Liver (tissue), 9 donors: ENCODE data around the gene GULP1. TPM values are rescaled to one million over a fixed set of nuclear protein-coding genes. Genes with fewer than 3 reads are reported as not detected.

ENCODE experiments used
- DNase-seq: peaks from one replicate; pipeline ENCODE4 v3.0.0-alpha.2; 2017; ENCODE audit warnings: low spot score
- H3K27ac ChIP-seq, 2 donors: one replicate each; pipeline ENCODE4 v1.7.0; 2013; ENCODE audit warnings: inconsistent platforms in 2 of 2, low read length in 2 of 2, control low read depth in 1 of 2, low read depth in 1 of 2, mild to moderate bottlenecking in 1 of 2
- H3K27me3 ChIP-seq, 4 donors: one replicate each; pipeline versions ENCODE4 v1.6.1 to v1.7.0; 2013; ENCODE audit warnings: low read length in 3 of 4, inconsistent platforms in 1 of 4, mild to moderate bottlenecking in 1 of 4, moderate library complexity in 1 of 4; ENCODE audit not compliant: control insufficient read depth in 4 of 4, insufficient read depth in 4 of 4
- H3K36me3 ChIP-seq, 4 donors: one replicate each; pipeline versions ENCODE4 v1.6.1 to v1.7.0; 2013; ENCODE audit warnings: low read length in 3 of 4, mild to moderate bottlenecking in 3 of 4, low read depth in 1 of 4, moderate library complexity in 1 of 4; ENCODE audit not compliant: control insufficient read depth in 4 of 4, insufficient read depth in 3 of 4
- H3K4me1 ChIP-seq, 4 donors: one replicate each; pipeline versions ENCODE4 v1.6.1 to v1.7.0; 2013; ENCODE audit warnings: low read length in 3 of 4, mild to moderate bottlenecking in 3 of 4, moderate library complexity in 1 of 4; ENCODE audit not compliant: control insufficient read depth in 4 of 4, insufficient read depth in 4 of 4
- H3K4me3 ChIP-seq, 3 donors: one replicate each; pipeline versions ENCODE4 v1.6.1 to v1.7.0; 2013; ENCODE audit warnings: low read length in 3 of 3, control low read depth in 1 of 3, low read depth in 1 of 3, mild to moderate bottlenecking in 1 of 3
- H3K9ac ChIP-seq, 2 donors: one replicate each; pipeline ENCODE4 v1.7.0; 2013; ENCODE audit warnings: low read length in 2 of 2, mild to moderate bottlenecking in 2 of 2, moderate library complexity in 2 of 2, control low read depth in 1 of 2, low read depth in 1 of 2
- H3K9me3 ChIP-seq, 4 donors: one replicate each; pipeline versions ENCODE4 v1.6.1 to v1.7.0; 2013; ENCODE audit warnings: low read length in 3 of 4; ENCODE audit not compliant: control insufficient read depth in 4 of 4
- EGR1 ChIP-seq, 2 donors: IDR thresholded peaks; 2 replicates each; pipeline ENCODE4 v1.6.1; 2016 to 2018; ENCODE audit warnings: antibody characterized with exemption in 2 of 2, low read depth in 2 of 2
- FOXA1 ChIP-seq: IDR thresholded peaks from 2 replicates; pipeline ENCODE4 v1.6.1; 2016; ENCODE audit warnings: antibody characterized with exemption
- GABPA ChIP-seq, 2 donors: IDR thresholded peaks in 1 of 2; conservative IDR thresholded peaks in 1 of 2; 2 replicates each; pipeline ENCODE4 v1.6.1; 2016; ENCODE audit warnings: antibody characterized with exemption in 2 of 2, mild to moderate bottlenecking in 1 of 2, moderate library complexity in 1 of 2
- HNF4A ChIP-seq, 2 donors: conservative IDR thresholded peaks; 2 replicates each; pipeline ENCODE4 v1.6.1; 2016; ENCODE audit warnings: antibody characterized with exemption in 2 of 2, mild to moderate bottlenecking in 2 of 2
- JUND ChIP-seq, 2 donors: IDR thresholded peaks; 2 replicates each; pipeline ENCODE4 v1.6.1; 2016; ENCODE audit warnings: antibody characterized with exemption in 2 of 2
- NR2F2 ChIP-seq: IDR thresholded peaks from 2 replicates; pipeline ENCODE4 v1.6.1; 2016; ENCODE audit warnings: antibody characterized with exemption
- RAD21 ChIP-seq, 2 donors: IDR thresholded peaks; 2 replicates each; pipeline ENCODE4 v1.6.1; 2016; ENCODE audit warnings: antibody characterized with exemption in 2 of 2, mild to moderate bottlenecking in 2 of 2
- RXRA ChIP-seq, 2 donors: IDR thresholded peaks; 2 replicates each; pipeline ENCODE4 v1.6.1; 2017 to 2018; ENCODE audit warnings: antibody characterized with exemption in 2 of 2, mild to moderate bottlenecking in 1 of 2
- SP1 ChIP-seq: IDR thresholded peaks from 2 replicates; pipeline ENCODE4 v1.6.1; 2018; ENCODE audit warnings: antibody characterized with exemption, mild to moderate bottlenecking
- TAF1 ChIP-seq: conservative IDR thresholded peaks from 2 replicates; pipeline ENCODE4 v1.6.1; 2016; ENCODE audit warnings: antibody characterized with exemption, mild to moderate bottlenecking
- YY1 ChIP-seq: IDR thresholded peaks from 2 replicates; pipeline ENCODE4 v1.6.1; 2016; ENCODE audit warnings: antibody characterized with exemption, mild to moderate bottlenecking
- WGBS: extraction: QIAGEN DNeasy Blood & Tissue Kit; methylation state at CpG from one replicate; pipeline ENCODE4 v1.1.7; 2013; 5-methylcytosine and 5-hydroxymethylcytosine counted together
- polyA plus RNA-seq, 2 donors: library from polyadenylated mRNA; stranded (reverse) in 1 of 2; unstranded in 1 of 2; fragments of 200-250 nt in 1 of 2; fragments of >200 nt in 1 of 2; fragmentation: Nextera tagmentation in 1 of 2; extraction: Ambion mirVana in 1 of 2; gene quantifications; one replicate each; pipeline versions ENCODE4 v1.2.1 to v1.2.3, GENCODE V29; 2013 to 2015
- total RNA-seq, 2 donors: library from RNA; depleted of rRNA; stranded (reverse); fragments of >200 nt; gene quantifications; one replicate each; pipeline ENCODE4 v1.2.3, GENCODE V29; 2014
- TF ChIP-seq, protein P1 (sequence below): IDR thresholded peaks from 2 replicates; pipeline ENCODE4 v1.6.1; 2016; ENCODE audit warnings: antibody characterized with exemption
- TF ChIP-seq, protein P2 (sequence below): fragments of 150-350 bp; IDR thresholded peaks from 2 replicates; pipeline ENCODE4 v1.5.1; 2017; ENCODE audit warnings: improper control_type of control experiment, low read depth, low read length; ENCODE audit not compliant: missing input control
- TF ChIP-seq, protein P3 (sequence below): IDR thresholded peaks from 2 replicates; pipeline ENCODE4 v1.6.1; 2016; ENCODE audit warnings: antibody characterized with exemption, mild to moderate bottlenecking
- TF ChIP-seq, protein P4 (sequence below): IDR thresholded peaks from 2 replicates; pipeline ENCODE4 v1.6.1; 2016; ENCODE audit warnings: antibody characterized with exemption
- donor health status: healthy.
- donor health status: healthy.
- donor health status: healthy.
- donor health status: healthy.
- donor health status: healthy.

GULP1 gene
- total and polyA plus RNA-seq, 4 donors: 0.53 to 6.9 (median 0.89) TPM

DNA sequence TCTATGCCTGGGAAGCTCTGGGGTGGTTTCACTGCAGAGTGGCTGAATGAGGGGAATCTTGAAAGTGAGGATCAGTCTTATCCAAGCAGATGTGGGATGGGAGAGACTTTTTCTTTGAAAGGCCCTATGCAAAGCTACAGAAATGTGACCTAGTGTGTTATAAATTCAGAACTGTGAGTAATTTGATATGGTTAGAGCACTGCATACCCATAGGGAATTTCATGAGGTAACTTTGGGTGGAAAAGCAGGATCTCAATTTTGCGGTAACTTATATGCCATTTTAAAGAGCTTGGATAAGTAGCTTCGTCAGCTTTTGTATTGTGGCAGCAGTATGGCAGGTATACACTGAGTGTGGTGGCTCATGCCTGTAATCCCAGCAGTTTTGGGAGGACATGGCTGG, 40.9 kb downstream of the GULP1 start (continued):
- TF ChIP-seq, protein P1, sequence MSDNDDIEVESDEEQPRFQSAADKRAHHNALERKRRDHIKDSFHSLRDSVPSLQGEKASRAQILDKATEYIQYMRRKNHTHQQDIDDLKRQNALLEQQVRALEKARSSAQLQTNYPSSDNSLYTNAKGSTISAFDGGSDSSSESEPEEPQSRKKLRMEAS: no peak
- TF ChIP-seq JUND (IDR thresholded peaks at IDR 0.05) (no peak), RAD21 (IDR thresholded peaks at IDR 0.05) (no peak), EGR1 (IDR thresholded peaks at IDR 0.05; ENCODE audit: low read depth in 2 of 2) (no peak)
- TF ChIP-seq, protein P2, sequence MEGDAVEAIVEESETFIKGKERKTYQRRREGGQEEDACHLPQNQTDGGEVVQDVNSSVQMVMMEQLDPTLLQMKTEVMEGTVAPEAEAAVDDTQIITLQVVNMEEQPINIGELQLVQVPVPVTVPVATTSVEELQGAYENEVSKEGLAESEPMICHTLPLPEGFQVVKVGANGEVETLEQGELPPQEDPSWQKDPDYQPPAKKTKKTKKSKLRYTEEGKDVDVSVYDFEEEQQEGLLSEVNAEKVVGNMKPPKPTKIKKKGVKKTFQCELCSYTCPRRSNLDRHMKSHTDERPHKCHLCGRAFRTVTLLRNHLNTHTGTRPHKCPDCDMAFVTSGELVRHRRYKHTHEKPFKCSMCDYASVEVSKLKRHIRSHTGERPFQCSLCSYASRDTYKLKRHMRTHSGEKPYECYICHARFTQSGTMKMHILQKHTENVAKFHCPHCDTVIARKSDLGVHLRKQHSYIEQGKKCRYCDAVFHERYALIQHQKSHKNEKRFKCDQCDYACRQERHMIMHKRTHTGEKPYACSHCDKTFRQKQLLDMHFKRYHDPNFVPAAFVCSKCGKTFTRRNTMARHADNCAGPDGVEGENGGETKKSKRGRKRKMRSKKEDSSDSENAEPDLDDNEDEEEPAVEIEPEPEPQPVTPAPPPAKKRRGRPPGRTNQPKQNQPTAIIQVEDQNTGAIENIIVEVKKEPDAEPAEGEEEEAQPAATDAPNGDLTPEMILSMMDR: no peak

DNA sequence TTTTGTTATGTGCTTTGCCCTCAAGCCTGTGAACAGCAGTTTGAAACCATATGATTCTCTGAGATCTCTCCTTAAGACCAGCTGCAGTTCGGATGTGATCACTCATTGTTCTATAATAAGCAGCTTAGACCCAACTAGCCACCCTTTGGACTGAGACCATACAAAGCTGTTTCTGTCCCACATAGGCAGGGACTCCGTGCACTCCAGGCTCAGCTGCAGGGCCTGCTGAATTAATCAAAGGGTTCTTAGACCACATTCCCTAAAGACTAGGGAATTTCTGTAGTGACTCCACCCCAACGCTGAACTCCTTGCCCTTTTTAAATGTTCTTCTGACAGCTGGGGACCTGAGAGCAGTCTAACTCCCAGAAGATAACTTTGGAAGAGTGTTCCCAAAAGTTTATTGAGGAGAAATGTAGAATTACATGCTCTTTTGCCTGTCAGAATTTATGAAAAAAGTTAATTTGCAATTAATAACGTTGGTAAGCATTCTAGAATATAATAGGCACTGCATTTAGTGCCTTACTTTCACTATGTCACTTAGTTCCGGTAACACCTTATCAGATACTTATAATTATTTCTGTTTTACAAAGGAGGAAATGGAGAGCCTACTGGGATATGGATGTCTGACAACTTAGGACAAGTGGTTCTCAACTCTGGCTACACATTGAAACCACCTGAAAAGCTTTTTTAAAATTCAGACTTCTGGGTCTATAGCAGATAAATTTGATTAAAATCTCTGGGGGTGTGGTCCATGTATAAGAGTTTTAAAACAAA, 42.3 kb downstream of the GULP1 start:
- no peak for DNase-seq
- Histone ChIP-seq H3K27ac (no peak overlapping the region), H3K4me1 (no peaks in the 10 kb centered on the region), H3K27me3 (no peaks in the 10 kb centered on the region), H3K9me3 (no peaks in the 10 kb centered on the region), H3K4me3 (no peak overlapping the region), H3K36me3 (no peaks in the 10 kb centered on the region), H3K9ac (no peak overlapping the region)
- TF ChIP-seq HNF4A (conservative IDR thresholded peaks at IDR 0.05): no peak
- WGBS: 57% methylated on average over 5 of the region's 5 CpGs

DNA sequence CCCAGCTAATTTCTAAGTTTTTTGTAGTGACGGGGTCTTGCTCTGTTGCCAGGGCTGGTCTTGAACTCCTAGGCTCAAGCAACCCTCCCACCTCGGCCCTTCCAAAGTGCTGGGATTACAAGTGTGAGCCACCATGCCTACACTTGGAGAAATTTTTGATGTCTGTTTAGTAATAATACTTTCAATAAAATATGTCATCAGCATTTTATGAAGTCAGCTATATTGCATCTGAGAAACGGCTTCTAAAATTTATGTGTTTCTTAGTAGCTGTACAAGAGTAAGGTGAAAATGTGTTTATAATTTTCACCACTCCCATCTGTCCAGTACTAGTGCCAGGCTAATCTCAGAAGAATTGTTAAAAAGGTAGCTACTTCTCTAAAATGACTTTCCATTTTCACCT, 46.8 kb downstream of the GULP1 start:
- H3K4me1 ChIP-seq: no peaks in the 10 kb centered on the region
- 89% methylated on average over 3 of the region's 3 CpGs for WGBS
- TF ChIP-seq NR2F2 (no peak), GABPA (IDR thresholded peaks at IDR 0.05 in 1 of 2, conservative IDR thresholded peaks at IDR 0.05 in 1 of 2) (no peak), FOXA1 (no peak), JUND (IDR thresholded peaks at IDR 0.05) (no peak), RAD21 (IDR thresholded peaks at IDR 0.05) (no peak), RXRA (IDR thresholded peaks at IDR 0.05) (no peak), YY1 (no peak), SP1 (no peak), TAF1 (no peak), HNF4A (conservative IDR thresholded peaks at IDR 0.05) (no peak)
- TF ChIP-seq, protein P3, sequence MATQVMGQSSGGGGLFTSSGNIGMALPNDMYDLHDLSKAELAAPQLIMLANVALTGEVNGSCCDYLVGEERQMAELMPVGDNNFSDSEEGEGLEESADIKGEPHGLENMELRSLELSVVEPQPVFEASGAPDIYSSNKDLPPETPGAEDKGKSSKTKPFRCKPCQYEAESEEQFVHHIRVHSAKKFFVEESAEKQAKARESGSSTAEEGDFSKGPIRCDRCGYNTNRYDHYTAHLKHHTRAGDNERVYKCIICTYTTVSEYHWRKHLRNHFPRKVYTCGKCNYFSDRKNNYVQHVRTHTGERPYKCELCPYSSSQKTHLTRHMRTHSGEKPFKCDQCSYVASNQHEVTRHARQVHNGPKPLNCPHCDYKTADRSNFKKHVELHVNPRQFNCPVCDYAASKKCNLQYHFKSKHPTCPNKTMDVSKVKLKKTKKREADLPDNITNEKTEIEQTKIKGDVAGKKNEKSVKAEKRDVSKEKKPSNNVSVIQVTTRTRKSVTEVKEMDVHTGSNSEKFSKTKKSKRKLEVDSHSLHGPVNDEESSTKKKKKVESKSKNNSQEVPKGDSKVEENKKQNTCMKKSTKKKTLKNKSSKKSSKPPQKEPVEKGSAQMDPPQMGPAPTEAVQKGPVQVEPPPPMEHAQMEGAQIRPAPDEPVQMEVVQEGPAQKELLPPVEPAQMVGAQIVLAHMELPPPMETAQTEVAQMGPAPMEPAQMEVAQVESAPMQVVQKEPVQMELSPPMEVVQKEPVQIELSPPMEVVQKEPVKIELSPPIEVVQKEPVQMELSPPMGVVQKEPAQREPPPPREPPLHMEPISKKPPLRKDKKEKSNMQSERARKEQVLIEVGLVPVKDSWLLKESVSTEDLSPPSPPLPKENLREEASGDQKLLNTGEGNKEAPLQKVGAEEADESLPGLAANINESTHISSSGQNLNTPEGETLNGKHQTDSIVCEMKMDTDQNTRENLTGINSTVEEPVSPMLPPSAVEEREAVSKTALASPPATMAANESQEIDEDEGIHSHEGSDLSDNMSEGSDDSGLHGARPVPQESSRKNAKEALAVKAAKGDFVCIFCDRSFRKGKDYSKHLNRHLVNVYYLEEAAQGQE: no peak
- TF ChIP-seq, protein P1: no peak
- TF ChIP-seq, protein P4, sequence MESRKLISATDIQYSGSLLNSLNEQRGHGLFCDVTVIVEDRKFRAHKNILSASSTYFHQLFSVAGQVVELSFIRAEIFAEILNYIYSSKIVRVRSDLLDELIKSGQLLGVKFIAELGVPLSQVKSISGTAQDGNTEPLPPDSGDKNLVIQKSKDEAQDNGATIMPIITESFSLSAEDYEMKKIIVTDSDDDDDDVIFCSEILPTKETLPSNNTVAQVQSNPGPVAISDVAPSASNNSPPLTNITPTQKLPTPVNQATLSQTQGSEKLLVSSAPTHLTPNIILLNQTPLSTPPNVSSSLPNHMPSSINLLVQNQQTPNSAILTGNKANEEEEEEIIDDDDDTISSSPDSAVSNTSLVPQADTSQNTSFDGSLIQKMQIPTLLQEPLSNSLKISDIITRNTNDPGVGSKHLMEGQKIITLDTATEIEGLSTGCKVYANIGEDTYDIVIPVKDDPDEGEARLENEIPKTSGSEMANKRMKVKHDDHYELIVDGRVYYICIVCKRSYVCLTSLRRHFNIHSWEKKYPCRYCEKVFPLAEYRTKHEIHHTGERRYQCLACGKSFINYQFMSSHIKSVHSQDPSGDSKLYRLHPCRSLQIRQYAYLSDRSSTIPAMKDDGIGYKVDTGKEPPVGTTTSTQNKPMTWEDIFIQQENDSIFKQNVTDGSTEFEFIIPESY: no peak
- no peak overlapping the region for H3K4me3 ChIP-seq
- DNase-seq: no peak
- H3K27me3 ChIP-seq: no peaks in the 10 kb centered on the region
- no peak overlapping the region for H3K27ac ChIP-seq
- no peaks in the 10 kb centered on the region for H3K9me3 ChIP-seq
- no peaks in the 10 kb centered on the region for H3K36me3 ChIP-seq
- no peak overlapping the region for H3K9ac ChIP-seq
